Urinary bladder (tissue), 4 donors: ENCODE results near the gene AGBL5. TPM values are rescaled to one million over a fixed set of nuclear protein-coding genes. Genes with fewer than 3 reads are reported as not detected.

Experiments used
- DNase-seq: peaks from one replicate; pipeline ENCODE4 v3.0.0-alpha.2; 2015; ENCODE audit errors: extremely low spot score
- H3K27ac ChIP-seq: one replicate; pipeline ENCODE4 v1.5.1; 2013; ENCODE audit warnings: low read depth, mild to moderate bottlenecking, moderate library complexity
- H3K36me3 ChIP-seq: one replicate; pipeline ENCODE4 v1.6.1; 2013; ENCODE audit warnings: mild to moderate bottlenecking, moderate library complexity; ENCODE audit not compliant: insufficient read depth
- H3K4me1 ChIP-seq: one replicate; pipeline ENCODE4 v1.6.1; 2013; ENCODE audit warnings: mild to moderate bottlenecking, moderate library complexity; ENCODE audit not compliant: insufficient read depth
- H3K4me3 ChIP-seq: one replicate; pipeline ENCODE4 v1.5.1; 2013; ENCODE audit warnings: low read depth, low read length
- WGBS: extraction: QIAGEN DNeasy Blood & Tissue Kit; methylation state at CpG from one replicate; pipeline ENCODE4 v1.1.7; 2013; 5-methylcytosine and 5-hydroxymethylcytosine counted together
- polyA plus RNA-seq: library from polyadenylated mRNA; stranded (reverse); fragments of 200-250 nt; gene quantifications from one replicate; pipeline ENCODE4 v1.2.3, GENCODE V29; 2013
- total RNA-seq: library from RNA; depleted of rRNA; stranded (reverse); fragments of >200 nt; gene quantifications from one replicate; pipeline ENCODE4 v1.2.3, GENCODE V29; 2014
- donor health status: healthy with polysubstance abuse.
- donor health status: healthy.

Gene AGBL5
- total and polyA plus RNA-seq, 2 donors: 12.0 to 31.0 TPM

- no peaks in the 10 kb centered on the region for H3K4me1 ChIP-seq
- under 1% methylated on average over 76 of the region's 76 CpGs for WGBS
- peak within 1 kb of the TSS; percentile 86 for H3K4me3 ChIP-seq
- no peaks in the 10 kb centered on the region for H3K36me3 ChIP-seq
- DNase-seq: peak; percentile 28
- peak within 1 kb of the TSS; percentile 72 for H3K27ac ChIP-seq
These were observed 18.8 kb upstream of the AGBL5 start, which contains the start of gene TMEM214 for GRCh38 chr2:27032495-27033252. TMEM214 (plus strand) TSS chr2:27032965; CDS start chr2:27033016, 51 bp downstream.

- no peaks in the 10 kb centered on the region for H3K4me1 ChIP-seq
- peak overlapping the region; percentile 72 for H3K27ac ChIP-seq
- no peaks in the 10 kb centered on the region for H3K36me3 ChIP-seq
- 8% methylated on average over 11 of the region's 11 CpGs for WGBS
- no peak for DNase-seq
- peak overlapping the region; percentile 86 for H3K4me3 ChIP-seq
These were observed 18.1 kb upstream of the AGBL5 start for GRCh38 chr2:27033253-27033852.

- WGBS: 93% methylated on average over 6 of the region's 6 CpGs
- Histone ChIP-seq H3K36me3 (no peaks in the 10 kb centered on the region), H3K4me1 (no peaks in the 10 kb centered on the region), H3K4me3 (no peak overlapping the region), H3K27ac (no peak overlapping the region)
- no peak for DNase-seq
These were observed 13.5 kb upstream of the AGBL5 start for GRCh38 chr2:27038012-27038411.

- DNase-seq: no peak
- no peak overlapping the region for H3K4me3 ChIP-seq
- H3K36me3 ChIP-seq: no peaks in the 10 kb centered on the region
- no peaks in the 10 kb centered on the region for H3K4me1 ChIP-seq
- WGBS: 85% methylated on average over 17 of the region's 17 CpGs
- no peak overlapping the region for H3K27ac ChIP-seq
These were observed 12.7 kb upstream of the AGBL5 start for GRCh38 chr2:27038631-27039339.

GRCh38 chr2:27039426-27039825 lies 12.0 kb upstream of the AGBL5 start:
- WGBS: 91% methylated on average over 6 of the region's 6 CpGs
- Histone ChIP-seq H3K4me1 (no peaks in the 10 kb centered on the region), H3K27ac (no peak overlapping the region), H3K36me3 (no peaks in the 10 kb centered on the region), H3K4me3 (no peak overlapping the region)
- no peak for DNase-seq

GRCh38 chr2:27039871-27040270 lies 11.6 kb upstream of the AGBL5 start:
- WGBS: 92% methylated on average over 7 of the region's 7 CpGs
- DNase-seq: no peak
- H3K36me3 ChIP-seq: no peaks in the 10 kb centered on the region

GRCh38 chr2:27040282-27040681 lies 11.2 kb upstream of the AGBL5 start:
- no peaks in the 10 kb centered on the region for H3K4me1 ChIP-seq
- 95% methylated on average over 8 of the region's 8 CpGs for WGBS
- no peak for DNase-seq
- no peaks in the 10 kb centered on the region for H3K36me3 ChIP-seq
- H3K4me3 ChIP-seq: no peak overlapping the region
- H3K27ac ChIP-seq: no peak overlapping the region

More at GRCh38 chr2:27039871-27040270, 11.6 kb upstream of the AGBL5 start:
- Histone ChIP-seq H3K4me3 (no peak overlapping the region), H3K4me1 (no peaks in the 10 kb centered on the region), H3K27ac (no peak overlapping the region)

GRCh38 chr2:27041752-27042151 lies 9.7 kb upstream of the AGBL5 start:
- Histone ChIP-seq H3K36me3 (no peaks in the 10 kb centered on the region), H3K27ac (no peak overlapping the region), H3K4me1 (no peaks in the 10 kb centered on the region), H3K4me3 (no peak overlapping the region)
- no peak for DNase-seq
- WGBS: 28% methylated on average over 5 of the region's 5 CpGs

GRCh38 chr2:27042159-27042661 lies 9.3 kb upstream of the AGBL5 start:
- DNase-seq: no peak
- no peaks in the 10 kb centered on the region for H3K36me3 ChIP-seq
- 50% methylated on average over 10 of the region's 10 CpGs for WGBS
- H3K4me3 ChIP-seq: no peak overlapping the region
- no peaks in the 10 kb centered on the region for H3K4me1 ChIP-seq
- H3K27ac ChIP-seq: no peak overlapping the region

- H3K4me3 ChIP-seq: no peak overlapping the region
- 65% methylated on average over 7 of the region's 7 CpGs for WGBS
- no peak overlapping the region for H3K27ac ChIP-seq
- DNase-seq: no peak
- H3K36me3 ChIP-seq: no peaks in the 10 kb centered on the region
- H3K4me1 ChIP-seq: no peaks in the 10 kb centered on the region
These were observed 8.4 kb upstream of the AGBL5 start for GRCh38 chr2:27042985-27043634.

GRCh38 chr2:27049422-27050280 lies 1.8 kb upstream of the AGBL5 start:
- WGBS: 7% methylated on average over 52 of the region's 52 CpGs

GRCh38 chr2:27050281-27050995 lies 1.0 kb upstream of the AGBL5 start:
- peak overlapping the region; percentile 79 for H3K27ac ChIP-seq
- no peaks in the 10 kb centered on the region for H3K36me3 ChIP-seq
- H3K4me1 ChIP-seq: no peaks in the 10 kb centered on the region
- peak; percentile 96 for DNase-seq
- H3K4me3 ChIP-seq: peak overlapping the region; percentile 74
- WGBS: under 1% methylated on average over 48 of the region's 48 CpGs

More at GRCh38 chr2:27049422-27050280, 1.8 kb upstream of the AGBL5 start:
- peak overlapping the region; percentile 70 for H3K27ac ChIP-seq
- no peaks in the 10 kb centered on the region for H3K4me1 ChIP-seq
- DNase-seq: no peak
- no peaks in the 10 kb centered on the region for H3K36me3 ChIP-seq
- peak overlapping the region; percentile 58 for H3K4me3 ChIP-seq
